ENCODE results near the gene PRDM12.

GRCh38 chr9:130635721-130636647, 28.4 kb upstream of the PRDM12 start:
- TF ChIP-seq POLR2A (IDR thresholded peaks at IDR 0.05) (no peak), CTCF (IDR thresholded peaks at IDR 0.05) (no peak), POLR2AphosphoS5 (IDR thresholded peaks at IDR 0.05; ENCODE audit: insufficient read depth in 1 of 2, low read depth in 1 of 2) (no peak)

All from vagina (tissue), 2 donors.